HCT116 (cell line): ENCODE data around the gene TNFSF9. TPM values are rescaled to one million over a fixed set of nuclear protein-coding genes. Genes with fewer than 3 reads are reported as not detected.

ENCODE experiments used
- ATAC-seq: fragments of 200-7000 bp; cut with Tn5 transposase; 2 replicates; pipeline ENCODE4 v1.9.1; 2020; ENCODE audit warnings: mild to moderate bottlenecking, moderate library complexity
- BruUV-seq: library from RNA; stranded (reverse); fragments of 400-500 nt; replicated peaks from 2 replicates; lab custom pipeline; 2021; lab: Mats Ljungman, UMichigan
- CTCF ChIA-PET: fragments of 300-600 bp; sonication (Branson Sonifier 250); formaldehyde crosslinking; loops from one replicate; lab custom pipeline; 2021; ENCODE audit warnings: antibody characterized with exemption; lab: Charles Lee
- POLR2A ChIA-PET: fragments of 300-600, 350-600 bp; sonication (Branson Sonifier 250); formaldehyde crosslinking; loops from one replicate; lab custom pipeline; 2021; ENCODE audit warnings: antibody characterized with exemption; lab: Charles Lee
- RAD21 ChIA-PET, 2 experiments: fragments of 300-600 bp; sonication (Branson Sonifier 250); formaldehyde crosslinking; loops; one replicate each; lab custom pipeline; 2023; ENCODE audit warnings: low total read pairs in 2 of 2; ENCODE audit not compliant: uncharacterized antibody in 2 of 2, unreplicated experiment in 2 of 2, low non-redundant PET in 1 of 2; lab: Charles Lee
- DNase-seq: peaks from one replicate; pipeline ENCODE4 v3.0.0-alpha.2; 2010; ENCODE audit warnings: low read depth, low spot score
- H2AFZ ChIP-seq: fragments of 200-600 bp; shearing (Covaris generic), sonication (generic); 2 replicates; pipeline ENCODE4 v1.6.1; 2017; ENCODE audit warnings: low read depth, mixed run types, mixed read lengths, antibody characterized with exemption, low read length; ENCODE audit not compliant: poor library complexity, severe bottlenecking
- H3K27ac ChIP-seq: 2 replicates; pipeline ENCODE4 v1.5.1; 2012; ENCODE audit warnings: low read depth, low read length
- H3K27me3 ChIP-seq: fragments of 200-600 bp; sonication (generic); 2 replicates; pipeline ENCODE4 v1.6.1; 2016; ENCODE audit warnings: mixed run types, low read length, mixed read lengths; ENCODE audit not compliant: insufficient read depth
- H3K36me3 ChIP-seq, 2 experiments: fragments of 200-500 bp in 1 of 2; fragments of 200-600 bp in 1 of 2; sonication (Bioruptor generic) in 1 of 2; sonication (generic) in 1 of 2; 2 replicates each; pipeline versions ENCODE4 v1.5.1 to v1.6.1; 2014 to 2016; ENCODE audit warnings: low read length in 2 of 2, inconsistent platforms in 1 of 2, mixed read lengths in 1 of 2, mixed run types in 1 of 2; ENCODE audit not compliant: insufficient read depth in 2 of 2, control insufficient read depth in 1 of 2
- H3K4me1 ChIP-seq, 2 experiments: fragments of 200-600 bp in 1 of 2; sonication (generic) in 1 of 2; 2 replicates each; pipeline versions ENCODE4 v1.5.1 to v1.6.1; 2012 to 2017; ENCODE audit warnings: low read length in 2 of 2, inconsistent platforms in 1 of 2, mild to moderate bottlenecking in 1 of 2, mixed read lengths in 1 of 2, mixed run types in 1 of 2, moderate library complexity in 1 of 2; ENCODE audit not compliant: insufficient read depth in 2 of 2, control insufficient read depth in 1 of 2
- H3K4me2 ChIP-seq: fragments of 200-600 bp; sonication (generic); 2 replicates; pipeline ENCODE4 v1.6.1; 2017; ENCODE audit warnings: mixed run types, low read length, mixed read lengths
- H3K4me3 ChIP-seq, 2 experiments: fragments of 200-600 bp in 1 of 2; sonication (generic) in 1 of 2; replicated peaks in 1 of 2; 2 replicates each; pipeline ENCODE4 v1.5.1; 2011 to 2016; ENCODE audit warnings: low read length in 2 of 2, control low read depth in 1 of 2, low read depth in 1 of 2, mild to moderate bottlenecking in 1 of 2, mixed read lengths in 1 of 2, mixed run types in 1 of 2
- H3K79me2 ChIP-seq: fragments of 200-600 bp; sonication (generic); 2 replicates; pipeline ENCODE4 v1.6.1; 2017; ENCODE audit warnings: mild to moderate bottlenecking, mixed run types, low read length, moderate library complexity, mixed read lengths; ENCODE audit not compliant: insufficient read depth
- H3K9ac ChIP-seq: fragments of 200-600 bp; sonication (generic); 2 replicates; pipeline ENCODE4 v1.6.1; 2016; ENCODE audit warnings: low read length, mixed read lengths
- H3K9me2 ChIP-seq: fragments of 200-600 bp; sonication (generic), shearing (Covaris generic); 2 replicates; pipeline ENCODE4 v1.6.1; 2017; ENCODE audit warnings: mixed run types, mild to moderate bottlenecking, moderate library complexity; ENCODE audit not compliant: insufficient read depth
- H3K9me3 ChIP-seq, 2 experiments: fragments of 200-500 bp in 1 of 2; fragments of 200-600 bp in 1 of 2; sonication (Bioruptor generic) in 1 of 2; sonication (generic) in 1 of 2; 2 replicates each; pipeline ENCODE4 v1.6.1; 2014 to 2017; ENCODE audit warnings: low read length in 2 of 2, mixed read lengths in 2 of 2, inconsistent platforms in 1 of 2, low read depth in 1 of 2, mild to moderate bottlenecking in 1 of 2, mixed run types in 1 of 2, moderate library complexity in 1 of 2; ENCODE audit not compliant: control insufficient read depth in 1 of 2, insufficient read depth in 1 of 2
- H4K20me1 ChIP-seq: fragments of 200-600 bp; sonication (generic), shearing (Covaris generic); 2 replicates; pipeline ENCODE4 v1.6.1; 2017; ENCODE audit warnings: mixed run types, mild to moderate bottlenecking, moderate library complexity; ENCODE audit not compliant: insufficient read depth
- ATF3 ChIP-seq: IDR thresholded peaks from 2 replicates; pipeline ENCODE4 v1.6.1; 2012
- CEBPB ChIP-seq: IDR thresholded peaks from 2 replicates; pipeline ENCODE4 v1.6.1; 2012; ENCODE audit warnings: low read depth
- ELF1 ChIP-seq: IDR thresholded peaks from 2 replicates; pipeline ENCODE4 v1.6.1; 2012; ENCODE audit warnings: low read depth, borderline replicate concordance
- EZH2phosphoT487 ChIP-seq: fragments of 200-600 bp; IDR thresholded peaks from 2 replicates; pipeline ENCODE4 v1.6.1; 2018; ENCODE audit warnings: antibody characterized with exemption, borderline replicate concordance
- POLR2A ChIP-seq: IDR thresholded peaks from 2 replicates; pipeline ENCODE4 v1.7.0; 2011; ENCODE audit warnings: borderline replicate concordance; ENCODE audit not compliant: insufficient read depth, insufficient read length; ENCODE audit errors: extremely low read depth
- RAD21 ChIP-seq: IDR thresholded peaks from 2 replicates; pipeline ENCODE4 v1.6.1; 2012; ENCODE audit warnings: low read depth, mild to moderate bottlenecking
- SP1 ChIP-seq: IDR thresholded peaks from 2 replicates; pipeline ENCODE4 v1.6.1; 2012; ENCODE audit warnings: low read depth
- TCF7L2 ChIP-seq: IDR thresholded peaks from 2 replicates; pipeline ENCODE4 v1.7.0; 2011; ENCODE audit warnings: borderline replicate concordance, inconsistent platforms; ENCODE audit not compliant: insufficient read depth, insufficient read length; ENCODE audit errors: extremely low read depth
- YY1 ChIP-seq: IDR thresholded peaks from 2 replicates; pipeline ENCODE4 v1.6.1; 2011; ENCODE audit warnings: low read length, low read depth, moderate library complexity, mild to moderate bottlenecking; ENCODE audit not compliant: insufficient replicate concordance; ENCODE audit errors: extremely low read depth
- ZBTB33 ChIP-seq: IDR thresholded peaks from 2 replicates; pipeline ENCODE4 v1.6.1; 2011; ENCODE audit warnings: mild to moderate bottlenecking, low read length, moderate library complexity; ENCODE audit not compliant: insufficient replicate concordance; ENCODE audit errors: extremely low read depth
- ZFX ChIP-seq: fragments of 450-650 bp; IDR thresholded peaks from 2 replicates; pipeline ENCODE4 v1.6.1; 2017
- intact Hi-C: fragments of 100-400 bp; cut with micrococcal nuclease; formaldehyde crosslinking; loops from 2 replicates; pipeline ENCODE4 v1.10.0; 2022
- total RNA-seq: library from RNA; stranded (reverse); gene quantifications from one replicate; pipeline ENCODE4 v1.2.1, GENCODE V29; 2021; ENCODE audit not compliant: unreplicated experiment

TNFSF9 gene
- total RNA-seq, 1 experiment from 2014 or later: 25.1 TPM

- no peak overlapping the region for H3K9ac ChIP-seq
- no peaks in the 10 kb centered on the region for H3K79me2 ChIP-seq
- no peak for ATAC-seq
- ChIA-PET RAD21 (interaction anchor here in 1 of 2 experiments (0.8 kb wide), 1 partner anchor 51 kb away, joined by 3 read pairs; no protein-coding TSS in a partner anchor), POLR2A (no interaction called here), CTCF (no interaction called here)
- H3K36me3 ChIP-seq: no peaks in the 10 kb centered on the region
- H3K9me2 ChIP-seq: no peaks in the 10 kb centered on the region
- H4K20me1 ChIP-seq: no peaks in the 10 kb centered on the region
- H3K27ac ChIP-seq: no peak overlapping the region
- no peak for DNase-seq
- peaks cover 0 to 5% of the 10 kb centered on the region in 2 experiments; a peak in 1 of 4 replicates for H3K9me3 ChIP-seq
- H2AFZ ChIP-seq: no peak overlapping the region
- no peak for TF ChIP-seq RAD21
- TF ChIP-seq POLR2A: no peak
- TF ChIP-seq ELF1: no peak
- TF ChIP-seq EZH2phosphoT487: no peak
- TF ChIP-seq SP1: no peak
- no peak for TF ChIP-seq CEBPB
- TF ChIP-seq ATF3: no peak
- no peak for TF ChIP-seq YY1
- TF ChIP-seq ZFX: no peak
- TF ChIP-seq TCF7L2: no peak
- TF ChIP-seq ZBTB33: no peak
- no peak overlapping the region for H3K4me2 ChIP-seq
- intact Hi-C loops: no loop called here
- H3K4me1 ChIP-seq: no peaks in the 10 kb centered on the region
- no peaks in the 10 kb centered on the region for H3K27me3 ChIP-seq
- no peak overlapping the region for H3K4me3 ChIP-seq
- BruUV-seq: no TSS peak
Observed at GRCh38 chr19:6568010-6568526, 37.2 kb downstream of the TNFSF9 start.
